ENCODE measurements around the gene TRIM67. TPM values are rescaled to one million over a fixed set of nuclear protein-coding genes. Genes with fewer than 3 reads are reported as not detected.

TRIM67 gene
- total and polyA plus RNA-seq, 9 of the 15 experiments (the other 6 are each of a cell fraction or from before 2014, with no cell fraction given) = 0.04 to 0.60 (median 0.31) TPM

DNA sequence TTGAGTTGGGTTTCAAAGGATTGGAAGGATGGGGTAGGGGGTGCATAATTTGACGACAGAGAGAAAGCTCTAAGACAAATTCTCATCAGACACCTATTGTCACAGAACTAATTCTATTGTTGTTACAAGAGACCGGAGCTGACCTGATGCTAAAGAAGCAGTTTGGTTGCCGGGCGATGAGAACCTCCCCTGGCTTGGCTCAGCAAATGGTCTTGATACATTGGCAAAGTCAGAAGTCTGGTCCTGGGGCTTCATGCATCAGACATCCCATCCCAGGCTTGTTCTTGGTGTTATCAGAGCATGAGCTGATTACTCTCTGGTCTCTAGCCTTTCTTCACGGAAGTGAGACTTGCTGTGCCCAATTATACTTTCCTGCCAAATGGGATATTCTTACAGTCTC is 15.4 kb downstream of the TRIM67 start (continued):
- TF ChIP-seq, protein P1, sequence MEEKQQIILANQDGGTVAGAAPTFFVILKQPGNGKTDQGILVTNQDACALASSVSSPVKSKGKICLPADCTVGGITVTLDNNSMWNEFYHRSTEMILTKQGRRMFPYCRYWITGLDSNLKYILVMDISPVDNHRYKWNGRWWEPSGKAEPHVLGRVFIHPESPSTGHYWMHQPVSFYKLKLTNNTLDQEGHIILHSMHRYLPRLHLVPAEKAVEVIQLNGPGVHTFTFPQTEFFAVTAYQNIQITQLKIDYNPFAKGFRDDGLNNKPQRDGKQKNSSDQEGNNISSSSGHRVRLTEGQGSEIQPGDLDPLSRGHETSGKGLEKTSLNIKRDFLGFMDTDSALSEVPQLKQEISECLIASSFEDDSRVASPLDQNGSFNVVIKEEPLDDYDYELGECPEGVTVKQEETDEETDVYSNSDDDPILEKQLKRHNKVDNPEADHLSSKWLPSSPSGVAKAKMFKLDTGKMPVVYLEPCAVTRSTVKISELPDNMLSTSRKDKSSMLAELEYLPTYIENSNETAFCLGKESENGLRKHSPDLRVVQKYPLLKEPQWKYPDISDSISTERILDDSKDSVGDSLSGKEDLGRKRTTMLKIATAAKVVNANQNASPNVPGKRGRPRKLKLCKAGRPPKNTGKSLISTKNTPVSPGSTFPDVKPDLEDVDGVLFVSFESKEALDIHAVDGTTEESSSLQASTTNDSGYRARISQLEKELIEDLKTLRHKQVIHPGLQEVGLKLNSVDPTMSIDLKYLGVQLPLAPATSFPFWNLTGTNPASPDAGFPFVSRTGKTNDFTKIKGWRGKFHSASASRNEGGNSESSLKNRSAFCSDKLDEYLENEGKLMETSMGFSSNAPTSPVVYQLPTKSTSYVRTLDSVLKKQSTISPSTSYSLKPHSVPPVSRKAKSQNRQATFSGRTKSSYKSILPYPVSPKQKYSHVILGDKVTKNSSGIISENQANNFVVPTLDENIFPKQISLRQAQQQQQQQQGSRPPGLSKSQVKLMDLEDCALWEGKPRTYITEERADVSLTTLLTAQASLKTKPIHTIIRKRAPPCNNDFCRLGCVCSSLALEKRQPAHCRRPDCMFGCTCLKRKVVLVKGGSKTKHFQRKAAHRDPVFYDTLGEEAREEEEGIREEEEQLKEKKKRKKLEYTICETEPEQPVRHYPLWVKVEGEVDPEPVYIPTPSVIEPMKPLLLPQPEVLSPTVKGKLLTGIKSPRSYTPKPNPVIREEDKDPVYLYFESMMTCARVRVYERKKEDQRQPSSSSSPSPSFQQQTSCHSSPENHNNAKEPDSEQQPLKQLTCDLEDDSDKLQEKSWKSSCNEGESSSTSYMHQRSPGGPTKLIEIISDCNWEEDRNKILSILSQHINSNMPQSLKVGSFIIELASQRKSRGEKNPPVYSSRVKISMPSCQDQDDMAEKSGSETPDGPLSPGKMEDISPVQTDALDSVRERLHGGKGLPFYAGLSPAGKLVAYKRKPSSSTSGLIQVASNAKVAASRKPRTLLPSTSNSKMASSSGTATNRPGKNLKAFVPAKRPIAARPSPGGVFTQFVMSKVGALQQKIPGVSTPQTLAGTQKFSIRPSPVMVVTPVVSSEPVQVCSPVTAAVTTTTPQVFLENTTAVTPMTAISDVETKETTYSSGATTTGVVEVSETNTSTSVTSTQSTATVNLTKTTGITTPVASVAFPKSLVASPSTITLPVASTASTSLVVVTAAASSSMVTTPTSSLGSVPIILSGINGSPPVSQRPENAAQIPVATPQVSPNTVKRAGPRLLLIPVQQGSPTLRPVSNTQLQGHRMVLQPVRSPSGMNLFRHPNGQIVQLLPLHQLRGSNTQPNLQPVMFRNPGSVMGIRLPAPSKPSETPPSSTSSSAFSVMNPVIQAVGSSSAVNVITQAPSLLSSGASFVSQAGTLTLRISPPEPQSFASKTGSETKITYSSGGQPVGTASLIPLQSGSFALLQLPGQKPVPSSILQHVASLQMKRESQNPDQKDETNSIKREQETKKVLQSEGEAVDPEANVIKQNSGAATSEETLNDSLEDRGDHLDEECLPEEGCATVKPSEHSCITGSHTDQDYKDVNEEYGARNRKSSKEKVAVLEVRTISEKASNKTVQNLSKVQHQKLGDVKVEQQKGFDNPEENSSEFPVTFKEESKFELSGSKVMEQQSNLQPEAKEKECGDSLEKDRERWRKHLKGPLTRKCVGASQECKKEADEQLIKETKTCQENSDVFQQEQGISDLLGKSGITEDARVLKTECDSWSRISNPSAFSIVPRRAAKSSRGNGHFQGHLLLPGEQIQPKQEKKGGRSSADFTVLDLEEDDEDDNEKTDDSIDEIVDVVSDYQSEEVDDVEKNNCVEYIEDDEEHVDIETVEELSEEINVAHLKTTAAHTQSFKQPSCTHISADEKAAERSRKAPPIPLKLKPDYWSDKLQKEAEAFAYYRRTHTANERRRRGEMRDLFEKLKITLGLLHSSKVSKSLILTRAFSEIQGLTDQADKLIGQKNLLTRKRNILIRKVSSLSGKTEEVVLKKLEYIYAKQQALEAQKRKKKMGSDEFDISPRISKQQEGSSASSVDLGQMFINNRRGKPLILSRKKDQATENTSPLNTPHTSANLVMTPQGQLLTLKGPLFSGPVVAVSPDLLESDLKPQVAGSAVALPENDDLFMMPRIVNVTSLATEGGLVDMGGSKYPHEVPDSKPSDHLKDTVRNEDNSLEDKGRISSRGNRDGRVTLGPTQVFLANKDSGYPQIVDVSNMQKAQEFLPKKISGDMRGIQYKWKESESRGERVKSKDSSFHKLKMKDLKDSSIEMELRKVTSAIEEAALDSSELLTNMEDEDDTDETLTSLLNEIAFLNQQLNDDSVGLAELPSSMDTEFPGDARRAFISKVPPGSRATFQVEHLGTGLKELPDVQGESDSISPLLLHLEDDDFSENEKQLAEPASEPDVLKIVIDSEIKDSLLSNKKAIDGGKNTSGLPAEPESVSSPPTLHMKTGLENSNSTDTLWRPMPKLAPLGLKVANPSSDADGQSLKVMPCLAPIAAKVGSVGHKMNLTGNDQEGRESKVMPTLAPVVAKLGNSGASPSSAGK (IDR thresholded peaks at IDR 0.05) = no peak
- no peak for TF ChIP-seq BRF1 (IDR thresholded peaks at IDR 0.05; ENCODE audit: borderline replicate concordance, extremely low read depth, insufficient read length)

Data from K562 (cell line).